ENCODE measurements around the gene NBPF4. TPM values are rescaled to one million over a fixed set of nuclear protein-coding genes. Genes with fewer than 3 reads are reported as not detected.

NBPF4 gene
- total RNA-seq, 1 donor from 2014 or later, result not detected

DNA sequence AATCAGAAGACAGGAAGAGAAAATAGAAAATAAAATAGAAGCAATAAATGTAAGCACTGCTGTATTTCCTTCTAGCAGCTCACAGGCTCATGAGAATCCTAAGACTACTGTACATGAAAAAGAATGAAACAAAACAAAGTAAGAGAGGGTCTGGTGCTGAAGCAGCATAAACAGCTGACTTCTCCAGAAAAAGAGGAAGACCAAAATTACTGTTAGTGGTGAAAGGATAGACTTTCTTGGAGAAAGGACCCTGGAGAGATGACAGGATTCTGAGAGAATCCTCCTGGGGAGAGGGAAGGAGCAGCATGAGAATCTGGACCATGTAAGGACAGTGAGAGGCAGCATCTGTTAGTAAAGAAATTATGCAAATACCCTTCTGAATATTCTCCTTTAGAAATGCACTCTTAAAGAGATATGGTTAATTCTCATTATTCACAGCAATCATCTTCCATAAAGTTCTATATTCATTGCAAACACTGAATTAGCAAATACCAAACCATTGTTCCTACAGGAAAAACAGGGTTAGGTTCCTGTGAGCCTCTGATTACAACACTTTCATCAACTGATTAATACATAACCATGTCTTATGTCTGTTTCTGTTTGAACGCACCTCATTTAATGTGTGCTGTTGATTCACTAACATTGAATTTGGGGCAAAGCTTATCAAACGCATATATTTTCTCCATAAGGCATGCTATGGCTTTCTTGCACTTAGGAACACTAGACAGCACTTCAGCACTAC is 60.7 kb downstream of the NBPF4 start:
- intact Hi-C loops (cut with micrococcal nuclease), result no loop called here
- ATAC-seq, result no peak
- no peak for DNase-seq

DNA sequence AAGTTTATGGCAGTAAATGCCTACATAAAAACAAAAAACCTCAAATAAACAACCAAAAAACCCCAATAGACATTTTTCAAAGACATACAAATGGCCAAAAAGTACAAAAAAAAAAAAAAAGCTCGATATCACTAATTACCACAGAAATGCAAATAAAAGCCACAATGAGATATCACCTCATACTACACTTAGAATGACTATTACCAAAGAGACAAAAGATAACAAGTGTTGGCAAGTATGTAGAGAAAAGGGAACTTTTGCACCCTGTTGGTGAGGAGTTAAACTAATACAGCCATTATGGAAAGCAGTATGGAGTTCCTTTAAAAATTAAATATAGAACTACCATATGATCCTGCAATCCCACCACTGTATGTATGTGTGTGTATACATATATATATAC is 64.9 kb downstream of the NBPF4 start:
- intact Hi-C loops (cut with micrococcal nuclease), result no loop called here
- no peak for ATAC-seq
- DNase-seq, result no peak

Other genes starting within 250 kb of the NBPF4 start
- 18.4 TPM for gene SLC25A24, start 43.7 kb downstream of the NBPF4 start, total RNA-seq
- not detected for gene NBPF6, start 206.3 kb upstream of the NBPF4 start, total RNA-seq